Muscle of arm (tissue), 12 donors: ENCODE measurements around the gene CATSPERE. TPM values are rescaled to one million over a fixed set of nuclear protein-coding genes. Genes with fewer than 3 reads are reported as not detected.
"Not testable (repeated sequence)": the region's sequence is repeated elsewhere in the genome, so short reads cannot be mapped to it uniquely, and the experiment has no call there.

Experiments
- DNase-seq: peaks from one replicate; pipeline ENCODE4 v3.0.0-alpha.2; 2013
- polyA plus RNA-seq, 12 donors: library from polyadenylated mRNA; unstranded; fragments of 120-200 nt; gene quantifications; one replicate each; pipeline ENCODE4 v1.2.1, GENCODE V29; 2013; ENCODE audit not compliant: insufficient read length in 12 of 12

CATSPERE gene
- polyA plus RNA-seq, 12 donors: 0.51 to 1.6 (median 0.81) TPM; not detected in 2

DNA sequence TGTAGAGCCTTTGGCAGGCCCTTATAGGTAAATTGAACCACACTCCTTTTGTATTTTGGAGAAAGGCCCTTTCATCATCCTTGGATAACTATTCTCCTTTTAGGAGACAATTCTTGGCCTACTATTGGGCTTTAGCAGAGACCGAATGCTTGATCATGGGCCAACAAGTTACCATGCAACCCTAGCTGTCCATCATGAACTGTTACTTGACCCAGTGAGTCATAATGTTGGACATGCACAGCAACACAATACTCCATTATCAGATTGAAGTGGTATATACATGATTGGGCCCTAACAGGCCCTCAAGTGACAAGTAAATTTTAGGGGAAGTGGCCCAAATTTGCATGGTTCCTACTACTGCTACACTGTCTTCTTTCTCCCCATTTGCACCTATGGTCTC, 84.4 kb downstream of the CATSPERE start:
- no peak for DNase-seq

DNA sequence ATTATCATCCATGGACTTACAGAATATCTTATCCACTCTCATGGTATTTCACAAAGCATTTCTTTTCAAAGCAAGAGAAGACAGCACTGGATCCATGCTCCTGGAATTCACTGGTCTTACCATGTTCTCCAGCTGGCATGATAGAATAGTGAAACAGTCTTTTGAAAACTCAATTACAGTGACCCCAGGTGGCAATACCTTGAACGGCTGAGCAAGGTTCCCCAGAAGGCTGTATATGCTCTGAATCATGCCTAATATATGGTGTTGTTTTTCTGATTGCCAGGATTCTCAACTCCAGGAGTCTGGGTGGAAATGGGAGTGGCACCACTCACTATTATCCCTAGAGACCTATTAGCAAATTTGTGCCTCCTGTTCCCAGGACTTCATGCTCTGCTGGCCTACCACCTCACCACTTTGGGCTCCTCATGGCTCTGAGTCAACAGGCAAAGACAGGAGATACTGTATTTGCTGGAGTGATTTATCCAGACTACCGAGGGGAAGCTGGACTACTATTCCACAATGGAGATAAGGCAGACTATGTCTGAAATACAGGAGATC, 87.6 kb downstream of the CATSPERE start:
- DNase-seq: no peak

DNA sequence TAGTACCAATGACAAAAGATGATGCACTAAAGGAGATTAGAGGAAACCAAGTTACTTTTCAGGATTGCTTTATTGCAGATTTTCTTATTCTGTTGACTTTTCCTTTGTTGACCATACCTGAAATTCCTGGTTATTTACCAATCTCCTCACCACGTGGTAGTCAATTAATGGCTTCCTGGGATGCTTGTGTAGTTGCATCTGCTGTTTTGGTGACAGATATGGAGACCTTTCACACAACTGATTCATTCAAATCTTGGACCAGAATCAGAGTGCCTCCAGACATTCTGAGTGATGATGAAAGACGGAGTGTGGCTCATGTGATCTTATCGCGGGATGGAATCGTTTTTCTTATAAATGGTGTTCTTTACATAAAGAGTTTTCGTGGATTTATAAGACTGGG, 91.3 kb downstream of the CATSPERE start:
- no peak for DNase-seq

DNA sequence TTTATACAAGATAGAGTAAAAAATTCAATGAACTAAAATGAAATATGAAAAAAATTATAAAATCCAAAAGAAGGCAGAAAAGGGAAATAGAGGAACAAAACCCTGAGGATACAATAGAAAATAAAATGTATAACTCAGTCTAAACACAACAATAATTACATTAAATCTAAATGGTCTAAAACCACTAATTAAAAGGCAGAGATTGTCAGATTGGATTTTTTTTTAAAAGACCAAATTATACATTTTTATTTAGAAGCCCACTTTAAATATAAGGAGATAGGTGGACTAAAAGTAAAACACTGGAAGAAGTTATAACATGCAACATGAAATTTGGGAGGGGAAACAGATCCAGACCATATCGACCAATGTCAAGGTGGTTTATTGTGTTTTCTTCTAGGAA, 95.2 kb downstream of the CATSPERE start:
- no peak for DNase-seq

DNA sequence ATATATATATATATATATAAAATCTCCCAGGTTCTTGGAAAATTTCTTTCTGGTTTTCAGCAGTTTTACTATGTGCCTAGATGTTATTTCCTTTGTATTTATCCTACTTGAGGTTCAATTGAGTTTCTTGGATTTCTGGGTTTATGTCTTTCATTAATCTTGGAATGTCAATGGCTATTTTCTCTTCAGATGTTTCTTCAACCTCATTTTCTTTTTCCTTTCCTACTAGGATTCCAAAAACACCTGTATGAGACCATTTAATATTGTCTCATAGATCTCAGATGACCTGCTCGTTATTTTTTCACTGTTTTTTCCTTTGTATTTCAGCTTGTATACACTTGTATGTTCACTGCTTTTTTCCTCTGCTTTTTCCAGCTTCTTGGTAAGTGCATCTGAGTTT, 96.5 kb downstream of the CATSPERE start:
- no peak for DNase-seq

DNA sequence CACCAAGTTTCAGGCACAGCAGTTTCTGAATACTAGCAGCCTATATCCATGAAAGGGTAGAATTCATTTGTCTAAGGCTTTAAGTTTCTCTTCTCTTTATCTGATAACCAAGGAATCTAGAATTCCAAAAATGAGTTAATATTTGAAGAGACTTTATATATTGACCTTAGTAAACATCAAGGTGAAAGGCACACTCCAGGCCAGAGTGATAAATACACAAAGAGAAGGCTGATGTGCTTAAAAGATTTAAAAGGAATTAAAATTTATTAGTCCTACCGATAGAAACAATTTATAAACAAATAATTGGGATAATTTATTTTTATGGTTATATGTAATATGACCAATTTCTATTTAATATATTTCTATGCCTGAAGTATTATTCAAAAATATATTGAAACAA, 98.5 kb downstream of the CATSPERE start:
- no peak for DNase-seq

DNA sequence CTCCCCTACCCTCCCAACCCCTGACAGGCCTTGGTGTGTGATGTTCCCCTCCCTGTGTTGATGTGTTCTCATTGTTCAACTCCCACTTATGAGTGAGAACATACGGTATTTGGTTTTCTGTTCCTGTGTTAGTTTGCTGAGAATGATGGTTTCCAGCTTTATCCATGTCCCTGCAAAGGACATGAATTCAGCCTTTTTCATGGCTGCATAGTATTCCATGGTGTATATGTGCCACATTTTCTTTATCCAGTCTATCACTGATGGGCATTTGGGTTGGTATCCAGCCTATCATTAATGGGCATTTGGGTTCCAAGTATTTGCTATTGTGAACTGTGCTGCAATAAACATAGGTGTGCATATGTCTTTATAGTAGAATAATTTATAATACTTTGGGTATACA, 101.8 kb downstream of the CATSPERE start:
- not testable (repeated sequence) for DNase-seq

DNA sequence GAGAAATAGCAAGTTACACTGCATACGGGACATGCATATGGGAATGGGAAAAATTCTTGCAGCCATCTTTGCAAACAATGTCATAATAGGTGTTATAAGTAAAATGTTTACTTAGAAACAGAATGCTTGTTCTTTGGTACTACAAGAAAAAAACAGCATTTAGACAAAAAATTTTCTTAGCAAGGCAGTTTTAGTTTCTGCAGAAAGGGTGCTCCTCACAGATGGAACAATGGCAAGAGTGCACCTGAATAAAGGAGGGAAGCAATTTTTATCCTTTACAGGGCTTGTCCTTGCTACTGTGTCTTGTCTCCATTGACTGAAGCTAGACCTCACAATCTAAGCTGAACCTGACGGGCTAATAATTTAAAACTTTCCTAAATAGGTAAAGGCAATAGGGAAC, 112.7 kb downstream of the CATSPERE start:
- DNase-seq: no peak

DNA sequence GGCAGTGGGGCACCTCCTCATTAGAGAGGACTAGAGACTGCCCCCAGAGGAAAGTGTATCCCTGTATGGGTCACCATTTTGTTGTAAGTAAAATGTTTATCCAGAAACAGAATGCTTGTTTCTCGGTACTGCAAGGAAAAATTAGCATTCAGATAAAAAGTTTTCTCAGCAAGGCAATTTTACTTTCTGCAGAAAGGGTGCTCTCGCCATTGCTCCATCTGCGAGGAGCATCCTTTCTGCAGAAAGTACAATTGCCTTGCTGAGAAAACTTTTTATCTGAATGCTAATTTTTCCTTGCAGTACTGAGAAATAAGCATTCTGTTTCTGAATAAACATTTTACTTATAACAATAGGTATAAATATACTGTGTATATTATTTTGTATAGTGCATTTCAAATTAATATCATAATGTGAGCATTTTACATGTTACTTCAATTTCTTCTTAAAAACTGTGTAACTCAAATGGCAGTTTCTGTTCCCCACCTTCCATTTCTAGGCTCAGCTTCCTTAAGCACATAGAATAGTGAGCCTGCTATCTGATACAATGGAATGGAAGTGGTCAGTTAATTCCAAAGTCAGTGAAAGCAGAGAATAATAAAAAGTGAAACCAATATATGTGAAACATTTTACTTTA, 115.3 kb downstream of the CATSPERE start:
- no peak for DNase-seq

DNA sequence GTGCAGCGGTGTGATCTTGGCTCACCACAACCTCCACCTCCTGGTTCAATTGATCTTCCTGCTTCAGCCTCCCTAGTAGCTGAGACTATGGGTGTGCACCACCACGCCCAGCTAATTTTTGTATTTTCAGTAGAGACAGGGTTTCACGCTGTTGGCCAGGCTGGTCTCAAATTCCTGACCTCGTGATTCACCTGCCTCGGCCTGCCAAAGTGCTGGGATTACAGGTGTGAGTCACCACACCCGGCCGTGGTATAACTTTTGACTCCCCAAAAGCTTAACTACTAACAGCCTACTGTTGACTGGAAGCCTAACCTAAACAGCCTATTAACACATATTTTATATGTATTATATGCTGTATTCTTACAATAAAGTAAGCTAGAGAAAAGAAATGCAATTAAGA, 117.1 kb downstream of the CATSPERE start:
- DNase-seq: not testable (repeated sequence)

DNA sequence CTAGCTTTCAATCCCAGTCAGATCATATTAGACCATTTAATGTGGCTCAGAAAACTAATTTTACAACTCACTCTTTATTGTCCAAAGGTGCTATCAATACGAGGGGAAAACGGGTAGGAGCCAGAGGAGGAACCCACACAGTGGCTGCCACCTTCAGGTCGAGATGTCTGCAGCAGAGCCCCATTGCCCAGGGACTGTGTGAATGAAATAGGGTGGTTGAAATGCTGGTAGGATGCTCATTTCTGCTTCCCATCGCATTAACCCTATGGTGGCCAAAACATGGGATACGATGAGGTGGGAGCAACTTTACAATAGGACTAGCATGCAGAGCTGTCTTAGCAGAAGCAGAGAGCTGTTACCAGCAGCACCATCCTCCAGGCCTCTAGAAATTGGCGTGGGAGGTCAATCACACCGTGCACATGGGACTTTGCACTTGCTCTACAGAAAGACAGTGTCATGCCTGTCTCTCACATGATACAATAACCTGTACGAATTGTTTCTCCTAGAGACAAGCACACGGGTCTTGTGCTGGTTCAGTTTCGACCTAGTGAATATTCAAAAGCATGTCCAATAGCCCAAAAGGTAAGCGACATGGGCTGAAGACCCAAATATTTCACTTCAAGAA, 122.4 kb downstream of the CATSPERE start:
- no peak for DNase-seq

DNA sequence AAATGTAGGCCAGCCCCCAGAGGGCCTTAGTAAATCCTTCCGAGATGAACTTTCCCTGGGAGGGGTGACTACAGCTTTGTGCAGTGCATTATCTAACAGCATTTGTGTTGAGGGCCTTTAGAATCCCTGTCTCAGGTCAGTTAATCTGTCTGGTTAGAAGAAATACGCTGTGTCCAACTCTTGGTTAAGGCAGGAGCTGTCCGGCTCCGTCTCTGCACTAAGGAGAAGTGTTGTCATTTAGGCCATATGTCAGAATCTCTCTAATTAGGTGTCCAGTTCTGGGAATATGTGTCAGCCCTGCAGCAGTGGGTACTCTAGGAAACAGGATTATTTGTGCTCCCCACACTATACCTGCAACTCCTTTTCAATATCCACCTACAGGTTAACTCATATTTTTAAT, 124.8 kb downstream of the CATSPERE start:
- no peak for DNase-seq

DNA sequence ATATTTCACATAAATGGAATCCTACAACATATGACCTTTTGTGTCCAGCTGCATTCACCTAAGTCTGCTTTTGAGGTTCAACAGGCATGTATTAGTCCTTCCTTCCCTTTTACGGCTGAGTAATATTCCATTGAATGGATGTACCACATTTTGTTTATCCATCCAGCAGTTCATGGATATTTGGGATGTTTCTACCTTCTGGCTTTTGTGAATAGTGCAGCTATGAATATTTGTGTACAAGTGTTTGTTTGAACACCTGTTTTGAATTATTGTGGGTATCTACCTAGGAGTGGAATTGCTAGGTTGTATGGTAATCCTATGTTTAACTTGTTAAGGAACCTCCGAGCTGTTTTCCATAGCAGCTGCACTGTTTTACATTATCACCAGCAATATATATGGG, 129.6 kb downstream of the CATSPERE start:
- DNase-seq: no peak

DNA sequence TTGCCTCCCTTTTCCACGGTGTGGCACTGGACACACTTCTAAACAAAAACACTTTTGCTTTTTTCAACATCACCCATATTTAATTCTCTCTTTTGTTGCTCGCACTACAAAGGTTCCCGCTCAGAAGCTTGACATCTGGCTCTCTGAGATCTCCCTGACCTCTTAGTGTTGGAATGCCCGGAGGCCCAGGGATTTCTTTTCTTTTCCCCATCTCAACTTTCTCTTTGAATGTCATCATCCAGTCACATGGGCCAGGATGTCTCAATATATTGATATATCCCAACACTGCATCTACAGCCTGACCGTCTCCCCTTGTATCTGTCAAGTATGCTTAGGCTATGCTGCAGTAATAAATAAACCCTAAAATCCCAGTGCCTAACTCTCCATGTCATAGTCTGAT, 137.5 kb downstream of the CATSPERE start:
- no peak for DNase-seq

DNA sequence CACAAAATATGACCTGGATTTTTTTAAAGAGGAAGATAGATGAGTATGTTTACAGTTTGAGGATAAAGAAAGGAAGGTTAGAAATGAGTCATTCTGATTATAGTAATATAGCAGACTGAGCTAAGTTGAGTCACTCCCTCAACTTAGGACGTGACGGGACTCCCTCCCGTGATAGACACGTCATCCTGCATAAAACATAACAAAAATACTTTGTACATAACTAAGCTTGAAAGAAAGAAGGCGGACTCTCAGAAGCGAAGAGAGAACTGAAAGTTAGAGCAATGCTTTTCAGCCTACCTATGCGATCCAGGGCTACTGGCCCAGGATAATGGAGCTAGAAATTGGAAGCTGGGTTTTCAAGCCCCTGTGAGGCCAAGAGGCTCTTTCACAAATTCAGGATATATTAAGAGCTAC, 138.9 kb downstream of the CATSPERE start:
- DNase-seq: no peak

DNA sequence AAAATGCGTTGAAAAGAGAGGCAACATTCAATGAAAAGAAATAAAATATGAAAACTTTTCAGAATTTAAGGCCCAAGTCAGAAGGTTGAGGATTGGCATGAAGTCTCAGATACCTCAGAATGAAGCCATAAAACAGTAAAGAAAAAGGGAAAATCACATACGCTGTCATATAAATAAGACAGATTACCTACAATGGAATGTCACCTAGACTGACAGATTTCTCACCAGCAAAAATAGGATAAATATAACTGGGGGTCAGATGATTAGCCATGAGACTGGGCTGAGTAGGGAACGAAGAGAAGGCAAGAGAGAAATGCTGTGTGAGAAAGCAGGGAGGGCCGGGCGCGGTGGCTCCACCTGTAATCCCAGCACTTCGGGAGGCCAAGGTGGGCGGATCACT, 140.3 kb downstream of the CATSPERE start:
- DNase-seq: no peak

DNA sequence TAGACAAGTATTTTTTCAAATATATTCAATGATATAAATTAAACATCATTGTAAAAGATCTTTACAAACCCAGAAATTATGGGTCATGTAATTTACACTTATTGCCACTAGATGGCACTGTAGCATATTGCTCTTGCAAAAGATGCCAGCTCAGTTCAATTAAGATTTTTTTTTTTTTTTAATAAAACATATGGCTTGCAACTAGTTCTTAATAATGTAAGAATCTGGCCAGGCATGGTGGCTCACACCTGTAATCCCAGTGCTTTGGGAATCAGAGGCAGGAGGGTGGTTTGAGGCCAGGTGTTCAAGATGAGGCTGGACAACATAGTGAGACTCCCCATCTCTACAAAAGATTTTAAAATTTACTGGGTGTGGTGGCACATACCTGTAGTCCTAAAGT, 142.4 kb downstream of the CATSPERE start:
- peak; percentile 9 for DNase-seq

DNA sequence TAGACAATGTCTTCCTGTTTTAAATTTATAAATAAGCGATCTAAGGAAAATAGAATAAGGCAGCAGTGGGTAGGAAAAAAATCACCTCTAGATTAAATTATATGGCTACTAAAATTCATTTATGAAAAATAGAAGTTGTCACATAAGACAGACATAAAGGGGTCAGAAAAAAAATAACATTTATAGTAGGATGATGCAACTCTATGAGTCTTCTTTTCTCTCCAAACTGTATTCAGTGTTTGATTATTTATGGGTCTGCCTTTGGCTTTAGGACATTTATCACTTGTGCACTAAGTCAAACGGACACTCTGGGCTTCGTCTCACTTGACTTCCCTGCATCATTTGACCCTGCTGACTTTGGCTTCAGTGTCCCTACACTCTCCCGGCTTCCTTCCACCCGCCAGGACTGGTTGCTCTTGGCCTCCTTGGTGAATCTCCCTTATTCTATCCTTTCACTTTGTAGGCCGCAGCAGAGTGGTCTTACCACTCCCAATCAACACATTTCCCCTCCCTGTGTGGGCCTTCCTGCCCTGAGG, 144.8 kb downstream of the CATSPERE start:
- DNase-seq: no peak

DNA sequence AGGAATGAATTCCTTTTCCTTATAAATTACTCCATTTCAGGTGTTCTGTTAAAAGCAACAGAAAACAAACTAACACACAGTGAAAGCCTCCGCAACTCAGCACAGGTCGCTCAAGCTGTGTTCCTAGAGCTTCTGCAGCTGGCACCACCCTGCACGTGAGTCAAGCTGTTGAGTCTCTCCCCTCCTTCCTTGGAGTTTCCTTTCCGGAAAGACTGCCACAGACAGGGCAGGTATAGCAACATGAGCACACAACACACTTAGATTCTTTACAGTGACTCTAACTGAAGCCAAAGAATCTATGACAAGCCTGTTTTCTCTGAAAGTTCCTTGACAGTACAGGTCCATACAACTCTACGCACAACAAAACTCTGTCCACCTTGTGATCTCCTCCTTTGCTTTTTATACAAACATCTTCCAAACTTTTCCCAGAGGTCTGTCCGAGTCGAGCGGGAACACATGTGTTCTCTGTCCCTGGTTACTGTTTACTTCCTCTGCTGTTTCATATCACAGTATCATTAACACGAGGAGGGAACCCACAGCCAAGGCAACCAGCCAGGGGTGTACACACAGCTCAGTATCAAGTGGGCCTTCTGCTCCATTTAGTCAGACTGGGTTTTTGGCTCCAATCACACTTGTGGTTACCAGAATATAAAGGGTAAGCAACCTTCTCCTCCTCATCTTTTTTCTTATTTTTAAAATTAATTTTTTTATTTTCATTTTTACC, 153.2 kb downstream of the CATSPERE start:
- no peak for DNase-seq

DNA sequence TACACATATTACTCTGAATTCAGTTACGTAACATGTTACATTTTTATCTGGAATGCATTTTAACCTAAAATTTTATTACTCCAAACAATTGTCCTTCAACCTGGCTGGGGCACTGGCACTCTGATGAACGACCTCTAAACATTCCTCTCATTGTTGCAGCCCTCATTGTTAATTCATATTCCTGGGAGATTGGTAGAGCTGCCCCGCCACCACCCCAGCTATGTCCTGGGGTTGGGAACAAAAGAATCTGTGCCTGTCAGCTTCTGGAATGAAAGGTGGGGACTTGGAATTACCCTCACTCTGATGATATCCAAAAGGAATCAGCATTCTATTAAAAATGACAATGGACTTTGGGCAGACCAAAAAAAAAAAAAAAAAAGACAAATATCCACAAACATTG, 153.8 kb downstream of the CATSPERE start:
- DNase-seq: no peak

DNA sequence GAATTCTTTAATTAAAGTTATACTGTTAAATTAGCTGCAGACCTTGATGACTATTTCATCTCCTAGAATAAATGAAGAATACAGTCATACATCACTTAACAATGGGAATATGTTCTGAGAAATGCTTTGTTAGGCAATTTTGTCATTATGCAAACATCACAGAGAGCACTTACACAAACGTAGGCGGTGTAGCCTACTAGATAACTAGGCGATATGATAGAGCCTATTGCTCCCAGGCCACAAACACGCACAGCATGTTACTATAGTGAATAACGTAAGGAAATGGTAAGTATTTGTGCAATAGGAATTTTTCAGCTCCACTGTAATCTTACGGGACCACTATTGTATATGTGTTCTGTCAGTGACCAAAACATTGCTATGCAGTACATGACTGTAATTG, 154.2 kb downstream of the CATSPERE start:
- no peak for DNase-seq

DNA sequence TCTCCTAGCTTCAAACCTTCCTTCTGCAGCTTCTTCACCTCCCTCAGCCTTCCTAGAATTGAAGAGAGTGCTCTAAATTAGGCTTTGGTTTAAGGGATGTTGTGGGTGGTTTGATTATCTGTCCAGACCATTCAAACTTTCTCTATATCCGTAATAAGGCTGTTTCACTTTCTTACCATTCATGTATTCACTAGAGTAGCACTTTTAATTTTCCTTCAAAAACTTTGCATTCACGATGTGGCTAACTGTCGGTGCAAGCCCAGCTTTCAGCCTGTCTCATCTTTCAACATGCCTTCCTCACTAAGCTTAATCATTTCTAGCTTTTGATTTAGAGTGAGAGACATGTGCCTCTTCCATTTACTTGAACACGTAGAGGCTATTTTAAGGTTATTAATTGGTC, 165.6 kb downstream of the CATSPERE start:
- no peak for DNase-seq

DNA sequence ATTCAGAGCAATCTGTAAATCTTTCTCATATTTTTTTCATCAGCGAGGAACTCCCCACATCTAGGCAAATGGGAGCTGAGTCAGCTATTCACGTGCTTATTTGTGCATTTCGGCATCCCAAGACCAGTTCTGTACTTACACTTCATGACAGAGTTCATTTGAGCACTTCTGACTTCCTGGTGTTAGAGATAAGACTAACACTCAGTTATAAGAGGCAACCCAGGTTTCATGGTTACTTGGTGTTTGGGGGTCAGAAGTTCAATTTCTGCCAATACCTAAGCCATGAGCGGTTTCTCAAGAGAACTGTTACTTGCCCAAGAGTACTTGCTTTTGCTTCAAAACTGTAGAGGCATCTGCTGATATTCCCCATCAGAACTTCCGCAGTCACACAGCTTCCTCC, 167.7 kb downstream of the CATSPERE start:
- no peak for DNase-seq
